NT2/D1 (cell line): ENCODE data around the gene KCNK13.

Experiments used
- YY1 ChIP-seq: IDR thresholded peaks from 2 replicates; pipeline ENCODE4 v1.6.1; 2011; ENCODE audit not compliant: insufficient read length, insufficient read depth
- ZNF274 ChIP-seq: IDR thresholded peaks from 2 replicates; pipeline ENCODE4 v1.6.1; 2011; ENCODE audit warnings: mild to moderate bottlenecking, low read depth, low read length

DNA sequence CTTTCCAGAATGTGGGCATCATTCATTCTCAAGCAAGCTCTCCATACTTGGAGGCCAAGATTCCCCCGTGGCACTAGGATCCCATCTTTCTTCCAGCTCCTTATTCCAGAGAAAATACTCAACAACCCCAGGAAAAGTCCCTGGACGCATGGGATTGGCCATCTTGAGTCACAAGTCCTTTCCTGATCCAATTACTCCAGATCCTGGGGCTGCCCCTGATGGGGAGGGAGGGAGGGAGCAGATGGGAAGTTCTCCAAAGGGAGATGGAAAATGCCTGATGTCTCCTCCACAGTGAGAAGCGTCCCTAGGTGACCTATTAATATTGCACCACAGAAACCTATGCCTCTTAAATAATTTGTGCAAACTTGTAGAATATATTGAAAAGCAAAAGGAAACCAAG, 12.4 kb upstream of the KCNK13 start:
- TF ChIP-seq ZNF274 (no peak), YY1 (no peak)
